GM21381 (cell line): ENCODE data around the gene SLX1A.
A peak's percentile ranks its signal among the peaks of the same experiment; 100 is the strongest.
"Not testable (repeated sequence)": the region's sequence is repeated elsewhere in the genome, so short reads cannot be mapped to it uniquely, and the experiment has no call there.

ENCODE experiments used
- ATAC-seq: cut with Tn5 transposase; IDR thresholded peaks from one replicate; pipeline ENCODE4 v1.9.1; 2021; ENCODE audit warnings: mild to moderate bottlenecking, moderate library complexity; ENCODE audit not compliant: unreplicated experiment

SLX1A gene

DNA sequence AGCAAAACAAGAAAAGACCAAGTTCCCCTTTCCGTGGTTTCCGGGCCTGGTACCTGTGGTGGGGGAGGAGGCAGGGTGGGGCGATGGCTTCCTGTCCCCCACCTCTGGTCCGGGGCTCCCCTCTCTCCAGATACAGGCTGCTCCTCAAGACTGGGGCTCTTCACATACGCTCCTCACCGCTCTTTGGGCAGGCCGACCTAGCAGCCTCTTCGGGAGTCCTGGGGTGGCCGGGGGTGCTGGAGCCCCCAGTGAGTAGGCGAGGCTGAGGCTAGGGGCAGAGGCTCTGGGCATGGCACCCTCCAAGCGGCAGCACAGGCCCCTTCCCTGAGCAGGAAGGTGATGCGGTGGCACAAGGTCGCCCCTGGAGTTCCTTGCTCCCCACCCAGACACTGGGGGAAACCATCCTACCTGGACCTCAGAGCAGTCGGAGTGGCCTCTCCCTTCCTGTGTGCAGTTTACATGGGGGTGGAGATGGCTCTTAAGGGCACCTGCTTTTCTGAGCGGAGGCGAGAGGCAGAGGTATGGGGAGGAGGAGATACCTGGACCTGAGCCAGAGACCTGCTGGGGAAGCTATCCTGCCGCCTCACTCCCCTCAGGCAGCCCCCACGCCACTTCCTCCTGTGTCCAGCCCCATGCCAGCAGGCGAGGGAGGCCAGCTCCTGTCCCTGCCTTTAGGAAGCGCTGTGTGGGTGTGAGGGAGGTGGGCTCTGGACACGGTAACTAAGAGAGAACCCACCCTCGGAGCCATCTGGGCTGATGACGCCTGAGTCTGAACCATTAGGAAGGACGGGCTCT, 9.4 kb upstream of the SLX1A start:
- ATAC-seq: peak; percentile 34

DNA sequence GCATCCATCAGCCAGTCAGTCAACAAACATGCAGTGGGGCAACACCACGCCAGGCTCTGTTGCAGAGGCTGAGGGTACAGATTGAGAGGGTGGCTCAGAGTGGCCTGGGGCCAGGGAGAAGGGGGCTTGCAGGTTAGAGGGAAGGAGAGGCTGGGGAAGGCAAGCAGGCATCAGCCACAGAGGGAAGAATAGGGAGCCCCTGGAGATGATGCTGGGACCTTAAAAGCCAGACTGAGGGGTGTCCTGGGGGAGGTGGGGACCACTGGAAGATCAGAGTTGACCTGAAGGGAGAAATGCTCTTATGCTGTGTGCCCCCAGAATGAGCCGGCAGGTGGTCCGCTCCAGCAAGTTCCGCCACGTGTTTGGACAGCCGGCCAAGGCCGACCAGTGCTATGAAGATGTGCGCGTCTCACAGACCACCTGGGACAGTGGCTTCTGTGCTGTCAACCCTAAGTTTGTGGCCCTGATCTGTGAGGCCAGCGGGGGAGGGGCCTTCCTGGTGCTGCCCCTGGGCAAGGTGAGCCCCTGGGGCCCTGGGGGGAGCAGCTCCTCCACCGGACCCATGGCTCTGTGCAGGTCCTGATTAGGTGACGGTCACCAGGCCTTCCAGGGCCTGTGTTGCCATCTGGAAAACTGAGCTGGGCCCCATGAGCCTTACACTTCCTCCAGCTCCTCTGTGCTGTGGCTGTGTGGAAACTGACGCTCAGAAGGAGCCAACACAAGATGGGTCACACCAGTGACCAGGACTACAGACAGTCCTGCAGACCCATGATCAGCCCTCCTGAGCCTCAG, 8.6 kb upstream of the SLX1A start:
- ATAC-seq: no peak

DNA sequence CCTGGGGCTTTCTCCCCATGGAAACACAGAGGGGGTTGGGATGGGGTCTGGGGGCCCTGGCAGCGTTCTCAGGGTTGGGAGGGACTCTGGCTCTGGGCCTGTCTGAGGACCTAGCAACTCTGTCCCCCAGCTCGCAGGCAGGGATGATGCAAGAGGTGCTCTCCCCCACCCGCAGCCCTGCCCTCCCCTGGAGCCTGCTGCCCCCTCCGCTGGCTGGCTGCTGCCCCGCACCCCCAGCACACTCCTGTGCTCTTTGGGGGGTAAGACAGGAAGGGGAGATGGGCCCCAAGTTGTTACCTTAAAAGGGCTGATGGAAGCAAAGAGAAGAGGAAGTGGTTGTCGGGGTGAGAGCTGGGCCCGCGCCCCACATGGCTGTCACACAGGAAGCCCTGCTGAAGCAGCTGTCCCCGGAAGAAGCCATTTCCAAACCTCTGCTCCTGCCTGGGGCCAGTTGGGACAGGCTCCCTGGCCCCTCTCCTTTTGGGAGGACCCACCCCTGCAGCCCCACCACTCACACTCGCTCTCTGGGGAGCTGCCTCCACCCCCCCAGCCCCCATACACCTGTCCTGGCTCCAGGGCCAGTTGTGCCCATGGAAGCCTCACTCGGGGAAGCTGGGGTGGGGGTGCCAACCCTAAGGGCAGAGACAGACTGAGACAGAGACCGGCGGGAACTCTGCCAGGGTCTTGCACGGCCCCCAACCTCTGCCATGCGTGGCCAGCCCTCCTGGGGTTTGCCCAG, 7.8 kb upstream of the SLX1A start:
- ATAC-seq: no peak

DNA sequence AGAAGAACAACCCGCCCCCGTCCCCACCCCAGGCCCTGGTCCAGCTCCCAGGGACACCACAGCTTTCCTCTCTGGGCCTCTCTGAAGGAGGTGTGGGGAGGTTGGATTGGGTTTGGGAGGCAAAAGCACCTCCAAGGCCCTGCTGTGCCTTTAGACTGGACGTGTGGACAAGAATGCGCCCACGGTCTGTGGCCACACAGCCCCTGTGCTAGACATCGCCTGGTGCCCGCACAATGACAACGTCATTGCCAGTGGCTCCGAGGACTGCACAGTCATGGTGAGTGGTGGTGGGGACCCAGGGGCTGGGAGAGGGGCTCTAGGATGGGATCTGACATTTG, 7.3 kb upstream of the SLX1A start:
- ATAC-seq: no peak

DNA sequence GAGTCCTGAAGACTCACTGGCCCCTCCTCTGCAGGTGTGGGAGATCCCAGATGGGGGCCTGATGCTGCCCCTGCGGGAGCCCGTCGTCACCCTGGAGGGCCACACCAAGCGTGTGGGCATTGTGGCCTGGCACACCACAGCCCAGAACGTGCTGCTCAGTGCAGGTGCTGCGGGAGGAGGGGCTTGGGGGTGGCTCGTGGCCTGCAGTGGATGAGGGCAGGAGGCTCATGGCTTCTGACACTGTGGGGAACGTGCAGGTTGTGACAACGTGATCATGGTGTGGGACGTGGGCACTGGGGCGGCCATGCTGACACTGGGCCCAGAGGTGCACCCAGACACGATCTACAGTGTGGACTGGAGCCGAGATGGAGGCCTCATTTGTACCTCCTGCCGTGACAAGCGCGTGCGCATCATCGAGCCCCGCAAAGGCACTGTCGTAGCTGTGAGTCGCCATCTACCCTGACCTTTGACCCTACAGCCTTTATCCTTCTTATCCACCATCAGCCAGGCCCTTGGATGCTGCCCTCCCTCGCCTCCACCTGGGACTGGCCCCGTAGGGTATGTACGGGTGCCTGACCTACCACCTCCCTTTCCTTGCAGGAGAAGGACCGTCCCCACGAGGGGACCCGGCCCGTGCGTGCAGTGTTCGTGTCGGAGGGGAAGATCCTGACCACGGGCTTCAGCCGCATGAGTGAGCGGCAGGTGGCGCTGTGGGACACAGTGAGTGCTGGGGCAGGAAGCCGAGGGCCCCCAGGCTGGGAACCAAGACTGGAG, 6.7 kb upstream of the SLX1A start:
- no peak for ATAC-seq

DNA sequence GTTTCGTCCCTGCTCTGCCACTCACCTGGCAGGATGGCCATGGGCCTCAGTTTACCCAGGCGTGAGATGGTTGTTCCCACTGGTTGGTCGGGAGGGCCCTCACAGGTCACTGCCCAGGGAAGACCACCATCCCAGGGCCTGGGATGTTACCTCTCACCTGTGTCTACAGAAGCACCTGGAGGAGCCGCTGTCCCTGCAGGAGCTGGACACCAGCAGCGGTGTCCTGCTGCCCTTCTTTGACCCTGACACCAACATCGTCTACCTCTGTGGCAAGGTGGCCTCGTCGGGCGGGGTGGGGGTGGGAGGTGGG, 6.2 kb upstream of the SLX1A start:
- ATAC-seq: no peak

DNA sequence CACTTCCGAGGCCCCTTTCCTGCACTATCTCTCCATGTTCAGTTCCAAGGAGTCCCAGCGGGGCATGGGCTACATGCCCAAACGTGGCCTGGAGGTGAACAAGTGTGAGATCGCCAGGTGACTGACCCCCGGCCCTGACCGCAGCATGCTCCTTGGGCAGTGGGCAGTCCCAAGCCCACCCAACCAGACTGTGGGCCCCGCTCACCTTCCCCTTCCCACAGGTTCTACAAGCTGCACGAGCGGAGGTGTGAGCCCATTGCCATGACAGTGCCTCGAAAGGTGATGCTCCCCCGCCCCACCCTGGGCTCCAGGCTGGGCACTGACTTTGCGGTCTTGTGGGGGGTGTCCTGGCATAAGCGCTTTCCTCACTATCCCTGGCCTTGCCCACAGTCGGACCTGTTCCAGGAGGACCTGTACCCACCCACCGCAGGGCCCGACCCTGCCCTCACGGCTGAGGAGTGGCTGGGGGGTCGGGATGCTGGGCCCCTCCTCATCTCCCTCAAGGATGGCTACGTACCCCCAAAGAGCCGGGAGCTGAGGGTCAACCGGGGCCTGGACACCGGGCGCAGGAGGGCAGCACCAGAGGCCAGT, 5.6 kb upstream of the SLX1A start:
- ATAC-seq: no peak

DNA sequence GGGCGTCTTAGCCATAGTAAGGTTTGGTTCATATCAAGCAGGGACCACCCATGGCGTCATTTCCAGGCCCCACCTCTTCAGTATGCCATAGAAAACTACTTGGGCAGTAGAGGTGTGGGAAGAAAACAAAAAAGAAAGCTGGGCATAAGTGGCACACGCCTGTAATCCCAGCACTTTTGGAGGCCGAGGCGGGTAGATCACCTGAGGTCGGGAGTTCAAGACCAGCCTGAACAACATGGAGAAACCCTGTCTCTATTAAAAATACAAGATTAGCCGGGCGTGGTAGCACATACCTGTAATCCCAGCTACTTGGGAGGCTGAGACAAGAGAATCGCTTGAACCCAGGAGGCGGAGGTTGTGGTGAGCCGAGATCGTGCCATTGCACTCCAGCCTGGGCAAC, 2.5 kb upstream of the SLX1A start:
- not testable (repeated sequence) for ATAC-seq

DNA sequence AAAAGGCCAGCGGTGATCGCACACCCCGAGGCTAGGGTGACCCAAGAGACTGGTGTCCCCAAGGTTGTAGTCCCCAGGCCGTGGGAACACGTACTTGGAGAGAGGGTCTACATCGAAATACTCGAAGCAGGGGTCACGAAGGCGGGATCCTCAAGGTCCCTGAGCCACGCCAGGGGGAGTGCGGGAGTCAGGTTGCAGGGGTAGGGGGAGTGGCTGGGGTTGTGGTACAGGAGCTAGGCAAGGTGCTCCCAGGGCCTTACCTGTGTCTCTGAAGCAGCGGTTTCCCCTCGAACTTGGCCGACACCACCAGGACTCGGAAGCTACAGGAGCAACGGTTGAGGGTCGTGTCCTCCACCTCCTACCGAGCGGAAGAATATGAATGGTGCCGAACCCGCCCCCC, 577 bp upstream of the SLX1A start:
- peak; percentile 12 for ATAC-seq

DNA sequence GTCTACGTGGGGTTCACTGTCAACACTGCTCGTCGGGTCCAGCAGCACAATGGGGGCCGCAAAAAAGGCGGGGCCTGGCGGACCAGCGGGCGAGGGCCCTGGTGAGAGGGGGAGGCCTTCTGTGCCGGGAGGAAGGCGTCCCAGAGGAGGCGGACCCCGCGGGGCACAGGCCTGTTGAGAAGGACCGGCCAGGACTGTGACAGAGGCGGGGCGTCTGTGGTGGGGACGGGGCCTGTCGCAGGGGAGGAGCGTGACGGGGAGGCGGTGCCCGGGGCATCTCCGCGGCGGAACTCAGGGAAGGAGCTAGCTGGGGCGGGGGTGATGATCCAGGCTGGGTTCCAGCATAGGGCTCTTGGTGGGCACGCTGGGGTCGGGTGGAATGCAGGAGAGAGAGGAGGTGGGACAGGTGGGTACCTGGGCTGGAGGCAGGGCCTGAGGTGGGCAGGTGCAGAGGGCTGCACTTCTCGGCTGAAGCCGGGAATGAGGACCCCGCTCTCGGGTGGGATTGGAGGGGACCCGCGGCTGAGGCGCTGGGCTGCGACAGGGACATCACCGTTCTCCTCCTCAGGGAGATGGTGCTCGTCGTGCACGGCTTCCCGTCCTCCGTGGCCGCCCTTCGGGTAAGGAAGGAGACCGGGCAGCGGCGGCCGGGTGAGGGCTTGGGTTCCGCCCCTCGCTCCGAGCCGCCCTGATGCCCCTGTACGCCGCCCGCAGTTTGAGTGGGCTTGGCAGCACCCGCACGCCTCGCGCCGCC, 674 bp downstream of the SLX1A start:
- peak; percentile 56 for ATAC-seq

DNA sequence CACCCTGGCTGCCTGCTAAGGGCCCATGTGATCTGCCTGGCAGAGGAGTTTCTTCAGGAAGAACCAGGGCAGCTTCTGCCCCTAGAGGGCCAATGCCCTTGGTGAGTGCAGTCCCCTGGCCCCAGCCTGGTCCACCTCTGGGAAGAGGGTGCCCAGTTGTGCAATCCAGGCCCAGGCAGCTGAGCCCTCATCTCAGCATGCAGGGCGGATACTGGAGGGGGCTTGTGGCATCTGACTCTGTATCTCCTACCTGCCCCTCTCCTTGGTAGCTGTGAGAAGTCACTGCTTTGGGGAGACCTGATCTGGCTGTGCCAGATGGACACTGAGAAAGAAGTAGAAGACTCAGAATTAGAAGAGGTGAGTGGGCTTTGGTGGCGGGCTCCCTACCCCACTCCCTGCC, 3.3 kb downstream of the SLX1A start:
- ATAC-seq: not testable (repeated sequence)

DNA sequence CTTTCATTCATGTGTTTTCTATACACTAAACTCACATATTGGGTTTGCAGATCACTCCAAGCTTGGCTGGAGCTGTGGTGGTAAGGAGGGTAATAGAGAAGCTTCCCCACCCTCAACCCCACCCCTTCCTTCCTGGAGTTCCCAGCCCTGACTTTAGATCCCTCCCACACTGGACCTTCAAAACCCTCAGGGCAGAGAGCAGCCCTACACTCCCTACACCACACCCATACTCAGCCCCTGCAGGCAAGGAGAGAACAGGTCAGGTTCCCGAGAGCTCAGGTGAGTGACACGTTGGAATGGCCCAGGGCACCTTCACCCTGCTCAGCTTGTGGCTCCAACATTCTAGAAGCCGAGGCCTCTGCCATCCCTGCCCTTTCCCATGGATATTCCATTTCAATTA, 5.4 kb downstream of the SLX1A start, which contains the start of gene SULT1A3:
TSS of gene SULT1A3 (plus strand) at position 207 of the 400 bp plus-strand sequence. CDS start 1,474 bp downstream, outside the sequence.
- not testable (repeated sequence) for ATAC-seq

DNA sequence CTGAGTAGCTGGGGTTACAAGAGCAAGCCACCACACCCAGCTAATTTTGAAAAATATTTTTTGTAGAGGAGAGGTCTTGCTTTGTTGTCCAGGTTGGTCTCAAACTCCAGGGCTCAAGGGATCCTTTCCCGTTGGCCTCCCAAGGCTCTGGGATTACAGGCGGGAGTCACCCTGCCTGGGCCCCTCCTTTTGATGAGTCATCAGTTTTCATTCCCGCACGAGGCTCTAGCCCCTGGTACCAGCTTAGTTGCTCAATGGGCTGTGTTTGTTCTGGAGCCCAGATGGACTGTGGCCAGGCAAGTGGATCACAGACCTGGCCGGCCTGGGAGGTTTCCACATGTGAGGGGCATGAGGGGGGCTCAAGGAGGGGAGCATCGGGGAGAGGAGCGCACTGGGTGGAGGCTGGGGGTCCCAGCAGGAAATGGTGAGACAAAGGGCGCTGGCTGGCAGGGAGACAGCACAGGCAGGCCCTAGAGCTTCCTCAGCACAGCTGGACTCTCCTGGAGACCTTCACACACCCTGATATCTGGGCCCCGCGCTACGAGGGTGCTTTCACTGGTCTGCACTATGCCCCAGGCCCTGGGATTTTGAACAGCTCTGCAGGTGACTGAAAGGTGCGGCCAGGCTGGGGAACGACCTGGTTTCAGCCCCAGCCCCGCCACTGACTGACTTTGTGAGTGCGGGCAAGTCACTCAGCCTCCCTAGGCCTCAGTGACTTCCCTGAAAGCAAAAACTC, 6.1 kb downstream of the SLX1A start:
- ATAC-seq: not testable (repeated sequence)

DNA sequence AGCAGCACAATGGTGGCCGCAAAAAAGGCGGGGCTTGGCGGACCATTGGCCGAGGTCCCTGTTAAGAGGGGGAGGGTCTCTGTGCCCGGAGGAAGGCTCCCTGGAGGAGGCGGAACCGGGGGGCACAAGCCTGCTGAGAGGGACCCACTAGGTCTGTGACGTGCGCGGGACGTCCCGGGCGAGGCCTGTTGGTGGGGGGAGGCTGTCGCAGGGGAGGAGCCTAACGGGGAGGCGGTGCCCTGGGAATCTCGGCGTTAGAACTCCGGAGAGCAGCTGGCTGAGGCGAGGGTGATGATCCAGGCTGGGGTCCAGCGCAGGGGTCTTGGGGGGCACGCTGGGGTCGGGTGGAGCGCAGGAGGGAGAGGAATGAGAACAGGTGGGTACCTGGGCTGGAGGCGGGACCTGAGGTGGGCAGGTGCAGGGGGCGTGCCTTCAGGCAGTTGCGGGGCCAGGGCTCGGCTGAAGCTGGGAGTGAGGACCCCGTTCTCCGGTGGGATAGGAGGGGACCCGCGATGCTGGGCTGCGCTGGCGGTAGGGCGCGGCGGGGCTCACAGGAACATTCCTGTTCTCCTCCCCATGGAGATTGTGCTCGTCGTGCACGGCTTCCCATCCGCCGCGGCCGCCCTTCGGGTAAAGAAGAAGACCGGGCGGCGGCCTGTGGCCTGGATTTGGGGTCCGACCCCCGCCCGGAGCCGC, 12.0 kb downstream of the SLX1A start:
- ATAC-seq: not testable (repeated sequence)

DNA sequence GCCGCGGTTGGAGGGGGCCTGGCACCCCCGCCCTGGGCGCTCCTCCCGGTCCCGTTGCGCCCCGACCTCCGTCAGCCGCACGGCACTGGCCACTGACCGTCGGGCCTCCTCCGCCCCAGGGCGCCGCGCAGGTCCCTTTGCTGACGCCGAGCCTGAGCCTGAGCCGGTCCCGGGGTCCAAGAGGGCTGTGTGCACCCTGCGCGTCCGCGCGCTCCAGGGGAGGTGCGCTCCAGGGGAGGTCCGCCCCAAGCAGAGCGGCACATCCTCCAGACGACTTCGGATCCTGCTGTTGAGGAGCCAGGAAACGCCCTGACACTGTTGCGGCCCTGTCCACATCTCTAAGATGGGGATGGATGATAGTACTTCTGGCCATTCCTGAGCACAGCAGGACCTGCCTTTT, 12.6 kb downstream of the SLX1A start:
- not testable (repeated sequence) for ATAC-seq

DNA sequence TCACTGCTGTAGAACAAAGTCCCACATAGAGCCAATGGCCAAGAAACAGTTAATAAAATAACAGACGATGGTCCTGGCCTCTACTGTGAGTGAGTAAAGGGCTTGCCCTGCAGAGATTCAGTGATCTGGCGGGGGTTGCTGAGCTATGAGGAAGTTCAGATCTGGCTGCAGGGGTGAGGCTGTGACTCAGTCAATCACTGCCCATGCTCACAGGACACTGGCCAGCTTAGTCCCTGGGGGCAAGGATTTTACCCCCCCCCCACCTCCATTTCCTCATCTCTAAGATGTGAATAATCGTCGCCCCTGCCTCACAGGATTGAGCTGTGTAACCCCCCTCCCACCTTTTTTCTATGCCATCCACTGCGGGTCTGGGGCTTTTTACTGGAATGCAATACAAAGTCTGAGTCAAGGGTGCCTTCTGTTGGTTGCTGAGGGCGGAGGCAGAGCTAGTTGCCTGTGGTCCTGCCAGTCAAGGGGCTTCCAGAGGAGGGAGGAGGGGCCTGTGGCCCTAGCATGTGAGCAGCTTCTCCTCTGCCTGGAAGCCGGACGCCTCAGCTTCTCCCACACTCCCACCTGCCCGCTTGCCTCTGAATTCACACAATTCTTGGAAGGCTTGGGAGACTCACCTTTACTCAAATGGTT, 13.5 kb downstream of the SLX1A start:
- not testable (repeated sequence) for ATAC-seq

DNA sequence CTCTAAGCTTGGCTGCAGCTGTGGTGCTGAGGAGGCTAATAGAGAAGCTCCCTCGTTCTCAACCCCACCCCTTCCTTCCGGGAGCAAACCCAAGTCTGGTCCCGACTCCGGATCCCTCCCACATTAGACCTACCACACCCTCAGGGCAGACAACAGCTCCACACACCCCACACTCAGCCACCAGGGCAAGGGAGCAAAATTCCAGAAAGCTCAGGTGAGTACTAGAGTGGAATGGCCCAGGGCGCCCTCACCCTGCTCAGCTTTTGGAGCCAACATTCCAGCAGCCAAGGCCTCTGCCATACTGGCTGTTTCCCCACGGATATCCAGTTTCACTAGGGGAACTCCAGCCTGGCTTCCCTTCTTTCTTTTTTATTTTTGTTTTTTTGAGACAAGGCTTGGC, 15.4 kb downstream of the SLX1A start:
- ATAC-seq: not testable (repeated sequence)

DNA sequence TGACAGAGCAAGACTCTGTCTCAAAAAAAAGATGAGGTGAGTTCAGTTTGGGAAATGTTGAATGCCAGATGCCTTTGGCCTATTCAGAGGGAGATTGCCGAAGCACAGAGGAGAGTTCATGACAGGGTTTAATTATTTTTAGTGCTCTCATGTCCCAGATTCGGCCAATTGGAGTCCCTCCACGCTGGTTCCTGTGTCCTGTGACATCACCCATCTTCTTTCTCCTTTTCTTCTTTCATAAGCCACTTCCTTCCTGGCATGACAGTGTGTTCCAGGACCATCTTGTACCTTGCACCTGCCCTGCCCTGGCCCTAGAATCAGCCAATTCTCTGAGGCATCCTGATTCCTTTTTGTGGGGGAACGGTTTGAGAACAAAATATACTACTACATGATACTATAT, 17.7 kb downstream of the SLX1A start:
- not testable (repeated sequence) for ATAC-seq
